K562 (cell line): ENCODE data around the gene MYRIP.

Experiments used
- FOXK2 ChIP-seq, 2 experiments: fragments of 450-650 bp; IDR thresholded peaks in 1 of 2; conservative IDR thresholded peaks in 1 of 2; 2 replicates each; pipeline ENCODE4 v1.6.1; 2016; ENCODE audit warnings: low read depth in 2 of 2, mild to moderate bottlenecking in 1 of 2
- GATA2 ChIP-seq: sonication (generic); formaldehyde crosslinking; IDR thresholded peaks from 2 replicates; pipeline ENCODE4 v1.4.0; 2020; ENCODE audit warnings: mild to moderate bottlenecking, missing genetic modification reagents
- NFIC ChIP-seq: fragments of 450-650 bp; IDR thresholded peaks from 2 replicates; pipeline ENCODE4 v1.6.1; 2017; ENCODE audit warnings: mild to moderate bottlenecking, inconsistent platforms
- SRF ChIP-seq, 2 experiments: fragments of 250-450, 450-650 bp in 1 of 2; sonication (Bioruptor Pico) in 1 of 2; sonication (generic) in 1 of 2; formaldehyde crosslinking; IDR thresholded peaks; 2 replicates each; pipeline versions ENCODE4 v1.5.0 to v1.5.1; 2020 to 2022; ENCODE audit warnings: mild to moderate bottlenecking in 1 of 2, missing genetic modification reagents in 1 of 2
- SUPT5H ChIP-seq: fragments of 450-650 bp; IDR thresholded peaks from 2 replicates; pipeline ENCODE4 v1.6.1; 2016
- XRCC5 ChIP-seq: fragments of 200-400 bp; formaldehyde crosslinking; IDR thresholded peaks from 2 replicates; pipeline ENCODE4 v1.6.1; 2017; ENCODE audit warnings: low read depth, mild to moderate bottlenecking, low read length
- ZNF146 ChIP-seq: IDR thresholded peaks from one replicate; pipeline ENCODE4 v1.6.1; 2018; ENCODE audit warnings: missing compliant biosample characterization; ENCODE audit not compliant: unreplicated experiment
- ZNF764 ChIP-seq: fragments of 250-450 bp; sonication (Bioruptor Pico); IDR thresholded peaks from 2 replicates; pipeline ENCODE4 v1.4.0; 2020; ENCODE audit warnings: low read depth, mild to moderate bottlenecking, moderate library complexity
- TF ChIP-seq, protein P1 (sequence below), 3 experiments: IDR thresholded peaks in 2 of 3; conservative IDR thresholded peaks in 1 of 3; 2 replicates each; pipeline ENCODE4 v1.5.1; 2011 to 2012; ENCODE audit warnings: low read length in 3 of 3, mild to moderate bottlenecking in 3 of 3, control low read depth in 2 of 3, improper control_type of control experiment in 1 of 3, inconsistent platforms in 1 of 3, low read depth in 1 of 3, mixed read lengths in 1 of 3, moderate library complexity in 1 of 3; ENCODE audit not compliant: insufficient read depth in 2 of 3

DNA sequence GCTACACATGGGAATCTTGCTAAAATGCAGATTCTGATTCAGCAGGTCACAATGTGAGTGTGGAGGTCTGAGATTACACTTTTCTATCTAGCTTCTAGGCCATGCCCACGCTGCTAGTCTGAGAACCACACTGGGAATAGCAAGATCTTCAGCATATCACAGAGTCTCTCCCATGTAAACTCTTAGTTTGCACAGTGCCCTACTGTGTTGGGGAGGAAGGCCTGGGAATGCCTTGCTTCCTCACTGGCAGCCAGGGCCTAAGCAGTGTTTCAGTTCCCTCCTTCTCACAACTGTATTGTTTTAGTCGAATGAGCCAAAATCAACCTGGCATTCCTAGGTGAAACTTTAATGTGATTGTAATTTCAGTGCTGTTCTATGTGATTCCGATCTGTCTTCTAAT is 320.1 kb downstream of the MYRIP start:
- TF ChIP-seq ZNF146 (CRISPR knock-in tag): no peak
- no peak for TF ChIP-seq NFIC
- TF ChIP-seq, protein P1, sequence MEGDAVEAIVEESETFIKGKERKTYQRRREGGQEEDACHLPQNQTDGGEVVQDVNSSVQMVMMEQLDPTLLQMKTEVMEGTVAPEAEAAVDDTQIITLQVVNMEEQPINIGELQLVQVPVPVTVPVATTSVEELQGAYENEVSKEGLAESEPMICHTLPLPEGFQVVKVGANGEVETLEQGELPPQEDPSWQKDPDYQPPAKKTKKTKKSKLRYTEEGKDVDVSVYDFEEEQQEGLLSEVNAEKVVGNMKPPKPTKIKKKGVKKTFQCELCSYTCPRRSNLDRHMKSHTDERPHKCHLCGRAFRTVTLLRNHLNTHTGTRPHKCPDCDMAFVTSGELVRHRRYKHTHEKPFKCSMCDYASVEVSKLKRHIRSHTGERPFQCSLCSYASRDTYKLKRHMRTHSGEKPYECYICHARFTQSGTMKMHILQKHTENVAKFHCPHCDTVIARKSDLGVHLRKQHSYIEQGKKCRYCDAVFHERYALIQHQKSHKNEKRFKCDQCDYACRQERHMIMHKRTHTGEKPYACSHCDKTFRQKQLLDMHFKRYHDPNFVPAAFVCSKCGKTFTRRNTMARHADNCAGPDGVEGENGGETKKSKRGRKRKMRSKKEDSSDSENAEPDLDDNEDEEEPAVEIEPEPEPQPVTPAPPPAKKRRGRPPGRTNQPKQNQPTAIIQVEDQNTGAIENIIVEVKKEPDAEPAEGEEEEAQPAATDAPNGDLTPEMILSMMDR (IDR thresholded peaks at IDR 0.05 in 2 of 3, conservative IDR thresholded peaks at IDR 0.05 in 1 of 3; ENCODE audit: insufficient read depth in 2 of 3, low read depth in 1 of 3, low read length in 3 of 3): no peak
- TF ChIP-seq ZNF764: no peak
- no peak for TF ChIP-seq SUPT5H
- no peak for TF ChIP-seq FOXK2 (conservative IDR thresholded peaks at IDR 0.05 in 1 of 2, IDR thresholded peaks at IDR 0.05 in 1 of 2; ENCODE audit: low read depth in 2 of 2)
- no peak for TF ChIP-seq GATA2 (CRISPR knock-in tag)
- TF ChIP-seq SRF (CRISPR knock-in tag; IDR thresholded peaks at IDR 0.05): no peak
- TF ChIP-seq XRCC5: no peak
